Gastrocnemius medialis (tissue), 4 donors: ENCODE results near the gene NUDCD3. TPM values are rescaled to one million over a fixed set of nuclear protein-coding genes. Genes with fewer than 3 reads are reported as not detected.

Experiments
- ATAC-seq, 2 donors: fragments of 150-250 bp; one replicate each; pipeline ENCODE4 v1.9.1; 2016
- DNase-seq, 2 donors: peaks; one replicate each; pipeline ENCODE4 v3.0.0-alpha.2; 2019
- H3K27ac ChIP-seq, 4 donors: fragments of 200-600 bp; sonication (generic); 1 replicate in 1 of 4; 2 replicates in 3 of 4; pipeline ENCODE4 v1.5.1; 2016 to 2018; ENCODE audit warnings: mild to moderate bottlenecking in 2 of 4, moderate library complexity in 1 of 4
- H3K27me3 ChIP-seq, 3 donors: fragments of 200-600 bp; sonication (generic) in 2 of 3; 1 replicate in 1 of 3; 2 replicates in 2 of 3; pipeline versions ENCODE4 v1.5.1 to v1.6.0; 2016 to 2019; ENCODE audit warnings: mild to moderate bottlenecking in 1 of 3, moderate library complexity in 1 of 3
- H3K36me3 ChIP-seq, 2 donors: fragments of 200-600 bp; sonication (generic) in 1 of 2; one replicate each; pipeline ENCODE4 v1.5.1; 2017 to 2018
- H3K4me1 ChIP-seq, 2 donors: fragments of 200-600 bp; sonication (generic) in 1 of 2; one replicate each; pipeline ENCODE4 v1.5.1; 2016 to 2017; ENCODE audit warnings: mild to moderate bottlenecking in 2 of 2
- H3K4me3 ChIP-seq, 4 donors: fragments of 200-600 bp; sonication (generic) in 3 of 4; 1 replicate in 1 of 4; 2 replicates in 3 of 4; pipeline ENCODE4 v1.5.1; 2016 to 2019; ENCODE audit warnings: mild to moderate bottlenecking in 2 of 4
- H3K9me3 ChIP-seq, 3 donors: fragments of 200-600 bp; sonication (generic) in 2 of 3; 1 replicate in 1 of 3; 2 replicates in 2 of 3; pipeline ENCODE4 v1.5.1; 2016 to 2019
- CTCF ChIP-seq, 5 experiments: fragments of 450-650 bp in 3 of 5; fragments of 200-600 bp in 2 of 5; sonication (generic) in 2 of 5; IDR thresholded peaks in 4 of 5; conservative IDR thresholded peaks in 1 of 5; 1 replicate in 4 of 5; 2 replicates in 1 of 5; pipeline ENCODE4 v1.5.1; 2016 to 2019; ENCODE audit warnings: antibody characterized with exemption in 5 of 5, mild to moderate bottlenecking in 3 of 5, moderate library complexity in 3 of 5
- POLR2A ChIP-seq, 2 donors: fragments of 450-650 bp; IDR thresholded peaks; one replicate each; pipeline ENCODE4 v1.6.1; 2017; ENCODE audit warnings: antibody characterized with exemption in 2 of 2, mild to moderate bottlenecking in 2 of 2, moderate library complexity in 2 of 2
- in situ Hi-C, 4 donors: fragments of 200-750 bp; cut with MboI; loops; one replicate each; pipeline versions ENCODE4 v1.15.0 to v1.8.0; 2017; ENCODE audit warnings: low sequenced_read_pairs in 4 of 4
- intact Hi-C: fragments of 100-400 bp; cut with DNase I; formaldehyde crosslinking; loops from one replicate; pipeline ENCODE4 v1.15.1; 2023; ENCODE audit warnings: low total_unique reads
- total RNA-seq, 4 donors: library from RNA; depleted of rRNA; stranded (reverse); fragments of >200 nt; gene quantifications; one replicate each; pipeline versions ENCODE4 v1.1.0 to v1.2.3, GENCODE V29; 2016

Gene NUDCD3
- total RNA-seq, 4 donors from 2014 or later, result 76.2 to 93.4 (median 77.0) TPM

GRCh38 chr7:44398511-44398911 is 91.9 kb downstream of the NUDCD3 start:
- Histone ChIP-seq H3K4me1 (peaks cover 44 to 48% of the 10 kb centered on the region in 2 donors), H3K9me3 (no peaks in the 10 kb centered on the region), H3K27ac (peak overlapping the region; percentile 82 to 91 (median 86)), H3K4me3 (peak overlapping the region in 3 of 4 donors; percentile 11 to 45 (median 15)), H3K27me3 (no peaks in the 10 kb centered on the region), H3K36me3 (peaks cover 0 to 5% of the 10 kb centered on the region in 2 donors)
- TF ChIP-seq CTCF (IDR thresholded peaks at IDR 0.05 in 4 of 5, conservative IDR thresholded peaks at IDR 0.05 in 1 of 5) (no peak), POLR2A (IDR thresholded peaks at IDR 0.05) (peak in 1 of 2 donors; percentile 17)
- peak; percentile 91 to 94 for ATAC-seq
- in situ Hi-C loops (no loop called here), intact Hi-C loops (loop anchor here (5.0 kb wide), 1 partner anchor 79 kb away; no protein-coding TSS in a partner anchor)
- DNase-seq, result peak; percentile 71 to 88

- intact Hi-C loops, result loop anchor here (5.0 kb wide), 1 partner anchor 80 kb away; no protein-coding TSS in a partner anchor
- in situ Hi-C loops, result no loop called here
- no peak for TF ChIP-seq POLR2A (IDR thresholded peaks at IDR 0.05)
- TF ChIP-seq CTCF (IDR thresholded peaks at IDR 0.05 in 4 of 5, conservative IDR thresholded peaks at IDR 0.05 in 1 of 5), result no peak
- H3K27ac ChIP-seq, result peak overlapping the region; percentile 12 to 91 (median 86)
- no peaks in the 10 kb centered on the region for H3K27me3 ChIP-seq
- peaks cover 0 to under 1% of the 10 kb centered on the region in 2 donors for H3K36me3 ChIP-seq
- DNase-seq (no peak), ATAC-seq (no peak)
- H3K9me3 ChIP-seq, result no peaks in the 10 kb centered on the region
- peaks cover 38 to 40% of the 10 kb centered on the region in 2 donors for H3K4me1 ChIP-seq
- H3K4me3 ChIP-seq, result no peak overlapping the region
Measured at GRCh38 chr7:44396931-44397545, 93.4 kb downstream of the NUDCD3 start.

GRCh38 chr7:44396496-44396895 is 94.0 kb downstream of the NUDCD3 start:
- in situ Hi-C loops, result no loop called here
- Histone ChIP-seq H3K36me3 (peaks cover 0 to 6% of the 10 kb centered on the region in 2 donors), H3K4me1 (peaks cover 38 to 40% of the 10 kb centered on the region in 2 donors), H3K4me3 (no peak overlapping the region), H3K27ac (no peak overlapping the region), H3K9me3 (no peaks in the 10 kb centered on the region), H3K27me3 (no peaks in the 10 kb centered on the region)
- DNase-seq (no peak), ATAC-seq (no peak)
- intact Hi-C loops, result loop anchor here (5.0 kb wide), 1 partner anchor 81 kb away; no protein-coding TSS in a partner anchor
- TF ChIP-seq POLR2A (IDR thresholded peaks at IDR 0.05), result no peak
- TF ChIP-seq CTCF (IDR thresholded peaks at IDR 0.05 in 4 of 5, conservative IDR thresholded peaks at IDR 0.05 in 1 of 5), result no peak

- intact Hi-C loops (loop anchor here (5.0 kb wide), 1 partner anchor 82 kb away; no protein-coding TSS in a partner anchor), in situ Hi-C loops (no loop called here)
- H3K36me3 ChIP-seq, result peaks cover 0 to 20% of the 10 kb centered on the region in 2 donors
- H3K27ac ChIP-seq, result no peak overlapping the region
- H3K4me3 ChIP-seq, result no peak overlapping the region
- DNase-seq, result no peak
- H3K9me3 ChIP-seq, result no peaks in the 10 kb centered on the region
- ATAC-seq, result no peak
- H3K4me1 ChIP-seq, result peaks cover 36 to 45% of the 10 kb centered on the region in 2 donors
- H3K27me3 ChIP-seq, result no peaks in the 10 kb centered on the region
- TF ChIP-seq CTCF (IDR thresholded peaks at IDR 0.05 in 4 of 5, conservative IDR thresholded peaks at IDR 0.05 in 1 of 5) (no peak), POLR2A (IDR thresholded peaks at IDR 0.05) (no peak)
Measured at GRCh38 chr7:44395067-44395466, 95.4 kb downstream of the NUDCD3 start.
